ENCODE results near the gene SLCO3A1.

Gene SLCO3A1

DNA sequence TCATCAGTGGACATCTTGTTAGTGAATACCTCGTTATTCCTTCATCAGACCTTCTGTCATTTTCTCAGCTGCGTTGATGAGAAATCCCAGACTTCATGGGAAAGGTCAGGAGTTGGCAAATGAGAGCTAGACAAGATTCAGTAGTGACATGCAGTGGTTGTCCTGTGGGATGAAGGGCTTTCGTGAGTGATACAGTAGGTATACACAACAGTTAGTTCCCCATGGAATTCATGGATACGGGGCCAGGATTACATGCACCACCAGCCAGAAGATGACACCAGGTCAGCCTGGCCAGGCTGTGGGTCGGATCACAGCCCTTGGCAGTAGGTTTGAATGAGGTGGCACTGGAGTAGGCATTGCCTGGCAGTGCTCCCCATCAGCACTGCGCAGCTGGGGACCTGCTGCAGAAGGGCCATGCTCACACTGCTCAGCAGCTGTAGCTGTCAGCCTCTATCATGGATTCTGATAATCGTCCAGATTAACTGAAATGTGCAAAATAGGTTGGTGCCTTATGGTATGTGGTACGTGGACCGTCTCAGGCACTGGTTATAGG is 150.1 kb downstream of the SLCO3A1 start:
- no peak for DNase-seq (ENCODE audit: low read depth in 2 of 2)

- DNase-seq (ENCODE audit: low read depth in 2 of 2), result no peak
Observed at GRCh38 chr15:92005154-92005553, 151.6 kb downstream of the SLCO3A1 start.

DNA sequence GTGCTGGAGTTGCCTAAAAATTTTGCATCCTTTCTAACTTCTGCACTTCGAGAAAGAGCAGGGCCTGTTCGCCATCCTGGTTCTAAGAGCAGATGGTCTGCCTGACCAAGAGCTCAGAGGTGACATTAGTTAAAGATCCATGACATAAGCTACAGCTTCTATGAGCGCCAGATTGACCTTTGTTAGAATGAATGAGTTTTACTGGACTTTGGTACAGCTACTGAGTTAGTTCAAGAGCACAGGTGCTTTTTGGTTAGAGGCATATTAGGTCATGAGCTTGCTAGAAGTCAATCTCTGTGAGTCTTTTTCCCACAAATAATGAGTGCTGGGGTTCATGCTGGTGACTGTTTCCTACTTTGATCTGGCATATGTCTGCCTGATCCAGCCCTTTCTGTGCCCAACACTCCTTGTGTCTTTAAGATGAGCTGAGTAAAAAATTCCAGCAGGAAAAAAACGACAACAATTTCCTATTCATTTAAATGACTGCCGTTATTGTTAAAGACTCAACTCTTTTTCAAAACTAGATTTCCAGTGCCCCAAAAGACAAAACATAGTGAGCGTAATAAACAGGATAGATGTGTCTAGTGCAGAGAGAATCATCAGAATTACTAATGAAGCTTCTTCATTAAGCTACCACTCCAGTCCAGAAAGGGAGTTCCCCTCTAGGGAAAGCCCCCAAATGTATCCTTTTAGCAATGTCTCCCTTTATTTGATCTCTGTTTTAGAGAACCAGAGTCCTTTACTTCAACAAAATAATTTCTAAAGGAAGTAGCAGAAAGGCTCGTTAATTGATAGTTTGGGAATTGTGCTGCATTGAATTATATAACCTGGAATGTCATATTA is 152.9 kb downstream of the SLCO3A1 start:
- no peak for DNase-seq (ENCODE audit: low read depth in 2 of 2)

DNA sequence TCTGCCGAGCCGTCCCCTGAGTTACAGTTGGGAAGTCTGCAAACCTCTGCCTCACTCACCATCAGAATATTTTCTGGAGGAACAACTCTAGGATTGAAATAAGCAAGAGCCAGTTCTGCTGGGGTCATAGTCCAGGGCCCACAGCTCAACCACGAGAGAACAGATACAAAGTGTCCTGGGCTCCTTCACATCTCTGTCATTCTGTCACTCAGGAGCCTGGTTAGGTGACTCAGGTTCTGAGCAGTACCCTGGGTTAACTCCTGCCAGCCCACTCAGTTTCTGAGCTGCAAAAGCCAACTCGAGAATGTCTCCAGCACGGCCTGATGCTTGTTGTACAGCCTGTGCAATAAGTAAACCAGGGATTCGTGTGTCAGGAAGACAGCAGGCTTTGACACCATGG is 155.7 kb downstream of the SLCO3A1 start:
- no peak for DNase-seq (ENCODE audit: low read depth in 2 of 2)

GRCh38 chr15:92011611-92012367 is 158.3 kb downstream of the SLCO3A1 start:
- no peak for DNase-seq (ENCODE audit: low read depth in 2 of 2)

GRCh38 chr15:92012368-92012629 is 158.8 kb downstream of the SLCO3A1 start:
- DNase-seq (ENCODE audit: low read depth in 2 of 2), result no peak

DNA sequence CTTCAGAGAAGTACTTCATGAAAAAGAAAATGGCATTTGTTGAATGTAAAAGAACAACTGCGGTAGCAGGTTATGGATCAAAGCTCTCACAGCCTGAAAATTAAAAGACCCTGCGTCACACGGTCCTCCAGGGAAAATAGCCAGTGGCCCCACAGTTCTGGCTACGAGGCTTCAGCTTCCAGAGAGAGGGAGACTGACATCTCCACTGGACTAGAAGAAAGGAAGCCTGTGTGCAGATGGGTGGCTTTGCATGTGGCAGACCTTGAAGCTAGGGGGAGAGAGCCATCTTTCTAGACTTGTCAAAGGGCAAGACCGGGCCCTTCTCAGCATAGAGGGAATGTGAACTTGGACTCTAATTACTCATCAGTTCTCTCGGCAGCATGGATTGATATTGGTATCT is 159.4 kb downstream of the SLCO3A1 start:
- no peak for DNase-seq (ENCODE audit: low read depth in 2 of 2)

DNA sequence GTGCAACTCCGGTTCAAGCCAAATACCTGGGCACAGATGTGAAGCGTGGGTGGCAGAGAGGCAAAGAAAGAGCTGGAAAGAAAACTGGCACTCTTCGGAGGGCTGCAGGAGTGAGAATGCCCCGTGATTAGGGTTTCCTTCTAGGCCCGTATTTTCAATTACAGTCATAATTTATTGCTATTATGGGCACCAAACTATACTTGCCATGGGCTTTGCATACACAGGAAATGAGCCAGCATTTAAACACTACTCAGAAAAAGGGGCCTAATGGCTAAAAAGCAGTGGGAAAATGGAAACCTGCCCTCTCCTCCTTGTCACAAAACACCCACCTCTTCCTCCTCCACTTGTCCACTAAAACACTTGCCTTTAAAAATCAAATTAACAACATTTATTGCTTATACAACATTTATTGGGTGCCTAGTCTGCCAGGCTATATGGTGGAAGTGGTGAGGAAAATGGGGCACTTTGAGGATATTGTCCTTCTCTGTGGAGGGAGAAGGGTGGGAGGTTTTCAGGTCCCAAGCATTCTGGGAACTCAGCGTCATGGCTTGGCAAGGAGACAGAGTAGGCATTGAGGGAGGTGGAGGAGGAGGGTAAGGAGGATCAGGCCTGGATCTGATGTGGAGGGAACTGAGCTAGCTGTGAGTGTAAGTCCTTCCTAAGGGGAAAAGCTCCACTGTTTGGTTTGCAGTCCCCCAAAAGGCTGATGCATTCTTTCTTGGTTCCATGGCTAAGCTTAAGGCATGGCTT is 160.9 kb downstream of the SLCO3A1 start:
- no peak for DNase-seq (ENCODE audit: low read depth in 2 of 2)

- DNase-seq (ENCODE audit: low read depth in 2 of 2), result no peak
Observed at GRCh38 chr15:92017882-92018534, 164.5 kb downstream of the SLCO3A1 start.

DNA sequence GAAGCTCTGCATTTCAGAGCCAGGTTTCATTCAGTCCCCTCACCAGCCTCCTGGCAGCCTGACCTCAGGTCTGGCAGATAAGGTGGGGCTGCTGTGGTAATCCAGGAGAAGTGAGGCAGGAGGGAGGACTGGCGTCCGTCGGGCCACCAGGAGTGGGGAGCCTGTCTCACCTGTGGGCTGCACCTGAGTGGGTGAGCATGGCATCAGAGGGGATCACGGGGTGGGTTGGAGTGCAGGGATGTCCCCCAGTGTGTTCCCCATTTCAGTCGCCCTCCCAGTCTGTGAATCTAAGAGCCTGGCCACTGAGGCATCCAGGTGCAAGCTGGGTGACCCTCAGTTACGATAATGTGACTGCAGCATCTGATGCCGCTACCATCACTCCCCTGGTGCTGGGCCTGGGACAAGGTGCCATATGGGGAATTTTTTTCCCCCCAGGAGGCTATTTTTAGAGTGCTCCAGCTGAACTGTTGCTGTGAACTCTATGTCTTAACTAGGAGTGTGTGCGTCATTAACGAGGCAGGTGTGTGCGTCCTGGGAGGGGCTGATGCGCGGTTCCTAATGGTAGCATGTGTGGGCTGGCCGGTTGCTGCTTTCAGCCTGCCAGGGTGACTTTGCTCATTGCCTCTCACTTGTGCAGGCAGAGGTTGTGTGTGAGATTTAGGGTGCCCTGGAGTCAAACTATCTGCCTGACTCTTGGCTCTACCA is 165.2 kb downstream of the SLCO3A1 start:
- no peak for DNase-seq (ENCODE audit: low read depth in 2 of 2)

GRCh38 chr15:92019706-92020105 is 166.2 kb downstream of the SLCO3A1 start:
- DNase-seq (ENCODE audit: low read depth in 2 of 2), result no peak

DNA sequence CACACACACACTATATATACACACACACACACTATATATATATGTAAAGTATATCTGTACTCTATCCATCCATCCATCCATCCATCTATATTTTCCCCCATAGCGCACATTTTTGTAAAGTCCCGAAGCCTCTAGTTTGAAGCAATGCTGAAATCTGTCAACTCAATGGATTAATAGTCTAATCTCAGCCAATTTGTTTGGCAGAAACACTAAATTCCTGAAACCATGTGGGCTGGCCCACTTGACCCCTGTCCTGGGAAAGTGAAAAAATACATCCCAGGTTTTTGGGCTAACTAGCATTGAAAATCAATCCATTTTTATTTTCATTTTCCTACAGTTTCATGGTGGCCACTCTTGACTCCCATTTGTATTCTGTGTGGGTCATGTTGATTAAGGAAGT is 166.7 kb downstream of the SLCO3A1 start:
- no peak for DNase-seq (ENCODE audit: low read depth in 2 of 2)

- DNase-seq (ENCODE audit: low read depth in 2 of 2), result no peak
Observed at GRCh38 chr15:92020804-92021203, 167.3 kb downstream of the SLCO3A1 start.

- no peak for DNase-seq (ENCODE audit: low read depth in 2 of 2)
Observed at GRCh38 chr15:92021792-92022191, 168.3 kb downstream of the SLCO3A1 start.

DNA sequence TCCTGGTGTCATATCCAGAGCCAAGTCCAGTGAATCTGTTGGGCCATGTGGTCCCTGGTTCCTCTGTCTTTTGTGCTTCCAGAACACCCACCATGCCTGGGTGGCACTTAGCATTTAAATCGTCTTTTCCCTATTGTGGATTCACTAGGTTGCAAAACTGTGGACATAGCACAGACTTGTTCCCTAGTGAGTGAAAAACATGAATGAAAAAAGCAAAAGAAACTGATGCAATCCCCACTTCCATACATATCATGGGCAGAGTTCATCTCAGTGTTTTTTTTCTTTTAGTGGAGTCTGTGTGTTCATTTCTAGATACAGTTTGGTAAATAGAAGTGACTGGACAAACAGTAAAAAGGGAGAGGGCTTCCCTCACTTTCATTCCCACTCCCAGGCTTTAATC is 170.5 kb downstream of the SLCO3A1 start:
- no peak for DNase-seq (ENCODE audit: low read depth in 2 of 2)

DNA sequence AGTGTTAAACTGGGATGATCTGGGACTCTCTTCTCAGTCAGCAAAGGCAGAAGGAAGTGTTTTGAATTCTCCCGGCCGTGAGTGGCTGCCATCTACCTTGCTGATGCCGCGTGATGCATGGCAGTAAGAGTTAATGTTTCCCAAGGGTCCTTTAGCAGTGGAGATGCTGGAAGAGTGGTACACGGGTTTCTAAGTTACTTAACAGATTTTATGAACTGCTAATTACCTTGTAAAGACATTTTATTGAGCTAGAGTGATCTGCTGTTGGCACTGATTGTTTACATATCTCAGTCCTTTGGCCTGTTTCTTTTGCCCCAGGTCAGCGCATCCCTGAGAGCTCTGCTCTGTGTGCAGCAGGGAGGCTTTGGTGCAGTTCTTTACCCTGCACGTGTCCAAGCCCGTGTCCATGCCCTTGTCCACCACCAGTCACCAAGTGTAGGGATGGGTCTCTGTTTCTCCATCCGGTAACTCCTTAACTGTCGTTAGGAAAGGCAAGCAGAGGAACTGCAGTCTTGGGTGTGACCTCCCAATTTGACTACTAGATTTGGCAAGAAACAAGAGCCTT is 172.3 kb downstream of the SLCO3A1 start:
- no peak for DNase-seq (ENCODE audit: low read depth in 2 of 2)

DNA sequence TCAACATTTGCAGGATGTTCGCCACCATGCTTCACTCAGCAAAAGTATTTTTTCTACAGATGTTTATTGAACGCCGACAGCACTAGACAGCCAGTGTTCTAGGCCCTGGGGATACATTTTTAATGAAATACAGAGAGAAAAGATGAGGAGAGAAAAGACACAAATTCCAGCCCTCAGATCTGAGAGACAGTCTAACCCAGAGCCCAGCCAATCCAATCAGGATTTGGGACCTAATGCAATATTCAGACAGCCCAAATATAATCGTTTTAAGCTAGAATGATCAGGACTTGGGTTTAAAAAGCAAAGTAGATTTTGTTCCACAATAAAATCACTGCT is 174.8 kb downstream of the SLCO3A1 start:
- no peak for DNase-seq (ENCODE audit: low read depth in 2 of 2)

DNA sequence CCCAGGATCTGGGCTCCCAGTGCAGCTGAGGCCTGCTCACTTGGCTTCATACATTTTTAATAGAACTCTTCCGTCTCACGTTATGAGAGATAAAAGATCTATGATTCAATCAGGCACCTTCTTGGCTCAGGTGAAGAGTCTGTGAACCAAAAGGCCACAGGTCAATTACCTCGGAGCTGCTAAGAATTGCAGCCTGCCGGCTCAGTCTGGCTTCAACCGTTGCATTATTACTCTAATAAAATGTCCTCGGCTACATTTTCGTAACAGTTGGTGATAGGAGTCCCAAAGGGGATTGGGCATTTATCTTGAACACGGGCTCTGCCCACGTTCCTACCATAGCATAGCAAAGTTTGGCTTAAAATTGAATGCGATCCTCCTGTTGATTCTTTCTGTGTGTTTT is 176.3 kb downstream of the SLCO3A1 start:
- DNase-seq (ENCODE audit: low read depth in 2 of 2), result no peak

DNA sequence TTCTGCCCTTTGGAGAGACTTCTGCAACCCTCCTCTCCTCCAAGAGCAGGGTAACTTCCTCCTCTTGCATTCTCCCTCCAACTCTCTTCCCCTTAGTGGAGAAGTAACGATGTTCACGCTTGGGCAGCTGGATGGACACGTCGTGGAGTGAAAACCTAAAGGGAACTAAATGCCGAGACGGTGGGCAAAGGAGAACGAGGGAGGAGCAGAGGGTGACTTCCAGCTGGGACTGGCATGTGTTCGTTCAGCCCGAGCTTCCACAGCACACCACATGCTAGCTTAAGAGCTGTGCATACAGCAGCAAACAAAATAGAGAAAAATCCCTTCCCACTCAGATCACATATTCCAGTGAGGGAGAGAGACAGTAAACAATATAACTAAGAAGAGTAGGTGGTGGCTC is 179.8 kb downstream of the SLCO3A1 start:
- no peak for DNase-seq (ENCODE audit: low read depth in 2 of 2)

DNA sequence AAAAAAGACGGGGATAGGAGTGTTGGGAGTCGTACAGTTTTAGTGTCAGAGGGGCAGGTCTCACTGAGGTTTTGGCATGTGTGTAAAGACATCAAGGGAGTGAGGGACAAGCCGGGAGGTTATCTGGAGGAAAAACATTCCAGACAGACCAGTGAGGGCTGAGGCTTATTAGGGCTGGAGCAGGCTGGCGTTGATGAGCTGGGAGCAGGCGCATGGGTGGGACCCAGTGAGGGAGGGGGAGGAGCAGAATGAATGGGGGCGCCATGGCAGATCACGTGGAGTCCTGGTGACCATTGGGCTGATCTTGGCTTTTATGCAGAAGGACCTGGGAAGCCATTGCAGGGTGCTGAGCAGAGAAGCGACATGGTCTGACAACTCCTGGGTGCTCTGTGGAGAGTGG is 180.2 kb downstream of the SLCO3A1 start:
- DNase-seq (ENCODE audit: low read depth in 2 of 2), result no peak

- DNase-seq (ENCODE audit: low read depth in 2 of 2), result no peak
Observed at GRCh38 chr15:92034227-92034626, 180.7 kb downstream of the SLCO3A1 start.
